Placental pericyte (primary cell): ENCODE results near the gene MED28. TPM values are rescaled to one million over a fixed set of nuclear protein-coding genes. Genes with fewer than 3 reads are reported as not detected.

ENCODE experiments used
- total RNA-seq: library from RNA; depleted of rRNA; stranded (reverse); fragments of >200 nt; gene quantifications from 2 replicates; pipeline ENCODE4 v1.2.3, GENCODE V29; 2012

Gene MED28
- total RNA-seq, result 8.4 and 10.7 TPM in 2 replicates

GRCh38 chr4:17614416-17615299 is at the start of gene MED28:
TSS of gene MED28 (plus strand) at chr4:17614641. CDS start at chr4:17614655, 14 bp downstream.

GRCh38 chr4:17576932-17577664 is 37.3 kb upstream of the MED28 start, which contains the start of gene LAP3:
TSS of gene LAP3 (plus strand) at chr4:17577198. CDS start at chr4:17577466, 268 bp downstream.

Other genes with a start within 250 kb of the MED28 start
- gene QDPR, start 102.6 kb upstream of the MED28 start, total RNA-seq, result 13.9 and 18.2 TPM in 2 replicates
- gene CLRN2, start 99.5 kb upstream of the MED28 start, total RNA-seq, result not detected in 2 replicates
- 96.2 and 119 TPM in 2 replicates for gene LAP3, start 37.4 kb upstream of the MED28 start, total RNA-seq
- under 0.01 TPM in 1 of 2 replicates, not detected in the other for gene FAM184B, start 167.0 kb downstream of the MED28 start, total RNA-seq
- gene DCAF16, start 196.1 kb downstream of the MED28 start, total RNA-seq, result 21.9 and 29.2 TPM in 2 replicates
- 2.2 and 62.7 TPM in 2 replicates for gene NCAPG, start 196.3 kb downstream of the MED28 start, total RNA-seq